ENCODE measurements around the gene PEX14. TPM values are rescaled to one million over a fixed set of nuclear protein-coding genes. Genes with fewer than 3 reads are reported as not detected.
A peak's percentile ranks its signal among the peaks of the same experiment; 100 is the strongest.

Gene PEX14
- total and polyA plus RNA-seq, 9 of the 15 experiments (the other 6 are each of a cell fraction or from before 2014, with no cell fraction given): 2.6 to 45.7 (median 22.7) TPM

GRCh38 chr1:10510520-10511493, 36.1 kb downstream of the PEX14 start (continued):
- TF ChIP-seq E2F6 (IDR thresholded peaks at IDR 0.05; ENCODE audit: borderline replicate concordance in 1 of 2, extremely low read depth in 1 of 2, insufficient read depth in 1 of 2, insufficient read length in 1 of 2, low read depth in 1 of 2, low read length in 1 of 2, poor library complexity in 1 of 2, severe bottlenecking in 1 of 2) (no peak), HDAC3 (IDR thresholded peaks at IDR 0.05; ENCODE audit: borderline replicate concordance, partially characterized antibody) (peak; percentile 61), GTF2F1 (IDR thresholded peaks at IDR 0.05; ENCODE audit: low read depth, low read length) (no peak), SMARCA4 (IDR thresholded peaks at IDR 0.05) (peak; percentile 98), E4F1 (CRISPR knock-in tag; IDR thresholded peaks at IDR 0.05; ENCODE audit: borderline replicate concordance) (no peak), TAL1 (IDR thresholded peaks at IDR 0.05) (peak; percentile 70), NFATC3 (IDR thresholded peaks at IDR 0.05) (0 out of 2 replicates have a peak, but pooled peaks have one; percentile 67), CBFA2T3 (IDR thresholded peaks at IDR 0.05) (peak; percentile 90), POLR2AphosphoS5 (IDR thresholded peaks at IDR 0.05; ENCODE audit: control insufficient read depth, insufficient read depth, low read depth, low read length) (peak; percentile 73; the same call in 1 of the 2 replicates), TSC22D4 (tag; IDR thresholded peaks at IDR 0.05) (no peak)
- TF ChIP-seq, protein P1, sequence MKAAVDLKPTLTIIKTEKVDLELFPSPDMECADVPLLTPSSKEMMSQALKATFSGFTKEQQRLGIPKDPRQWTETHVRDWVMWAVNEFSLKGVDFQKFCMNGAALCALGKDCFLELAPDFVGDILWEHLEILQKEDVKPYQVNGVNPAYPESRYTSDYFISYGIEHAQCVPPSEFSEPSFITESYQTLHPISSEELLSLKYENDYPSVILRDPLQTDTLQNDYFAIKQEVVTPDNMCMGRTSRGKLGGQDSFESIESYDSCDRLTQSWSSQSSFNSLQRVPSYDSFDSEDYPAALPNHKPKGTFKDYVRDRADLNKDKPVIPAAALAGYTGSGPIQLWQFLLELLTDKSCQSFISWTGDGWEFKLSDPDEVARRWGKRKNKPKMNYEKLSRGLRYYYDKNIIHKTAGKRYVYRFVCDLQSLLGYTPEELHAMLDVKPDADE (conservative IDR thresholded peaks at IDR 0.05; ENCODE audit: control insufficient read depth, low read depth, low read length): peak; percentile 94
- TF ChIP-seq, protein P2, sequence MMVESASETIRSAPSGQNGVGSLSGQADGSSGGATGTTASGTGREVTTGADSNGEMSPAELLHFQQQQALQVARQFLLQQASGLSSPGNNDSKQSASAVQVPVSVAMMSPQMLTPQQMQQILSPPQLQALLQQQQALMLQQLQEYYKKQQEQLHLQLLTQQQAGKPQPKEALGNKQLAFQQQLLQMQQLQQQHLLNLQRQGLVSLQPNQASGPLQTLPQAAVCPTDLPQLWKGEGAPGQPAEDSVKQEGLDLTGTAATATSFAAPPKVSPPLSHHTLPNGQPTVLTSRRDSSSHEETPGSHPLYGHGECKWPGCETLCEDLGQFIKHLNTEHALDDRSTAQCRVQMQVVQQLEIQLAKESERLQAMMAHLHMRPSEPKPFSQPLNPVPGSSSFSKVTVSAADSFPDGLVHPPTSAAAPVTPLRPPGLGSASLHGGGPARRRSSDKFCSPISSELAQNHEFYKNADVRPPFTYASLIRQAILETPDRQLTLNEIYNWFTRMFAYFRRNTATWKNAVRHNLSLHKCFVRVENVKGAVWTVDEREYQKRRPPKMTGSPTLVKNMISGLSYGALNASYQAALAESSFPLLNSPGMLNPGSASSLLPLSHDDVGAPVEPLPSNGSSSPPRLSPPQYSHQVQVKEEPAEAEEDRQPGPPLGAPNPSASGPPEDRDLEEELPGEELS (CRISPR knock-in tag; IDR thresholded peaks at IDR 0.05; ENCODE audit: borderline replicate concordance): 0 out of 2 replicates have a peak, but pooled peaks have one; percentile 34
- TF ChIP-seq, protein P3, sequence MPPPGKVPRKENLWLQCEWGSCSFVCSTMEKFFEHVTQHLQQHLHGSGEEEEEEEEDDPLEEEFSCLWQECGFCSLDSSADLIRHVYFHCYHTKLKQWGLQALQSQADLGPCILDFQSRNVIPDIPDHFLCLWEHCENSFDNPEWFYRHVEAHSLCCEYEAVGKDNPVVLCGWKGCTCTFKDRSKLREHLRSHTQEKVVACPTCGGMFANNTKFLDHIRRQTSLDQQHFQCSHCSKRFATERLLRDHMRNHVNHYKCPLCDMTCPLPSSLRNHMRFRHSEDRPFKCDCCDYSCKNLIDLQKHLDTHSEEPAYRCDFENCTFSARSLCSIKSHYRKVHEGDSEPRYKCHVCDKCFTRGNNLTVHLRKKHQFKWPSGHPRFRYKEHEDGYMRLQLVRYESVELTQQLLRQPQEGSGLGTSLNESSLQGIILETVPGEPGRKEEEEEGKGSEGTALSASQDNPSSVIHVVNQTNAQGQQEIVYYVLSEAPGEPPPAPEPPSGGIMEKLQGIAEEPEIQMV (tag; conservative IDR thresholded peaks at IDR 0.05; ENCODE audit: low read depth): 0 out of 2 replicates have a peak, but pooled peaks have one; percentile 27
- TF ChIP-seq, protein P4, sequence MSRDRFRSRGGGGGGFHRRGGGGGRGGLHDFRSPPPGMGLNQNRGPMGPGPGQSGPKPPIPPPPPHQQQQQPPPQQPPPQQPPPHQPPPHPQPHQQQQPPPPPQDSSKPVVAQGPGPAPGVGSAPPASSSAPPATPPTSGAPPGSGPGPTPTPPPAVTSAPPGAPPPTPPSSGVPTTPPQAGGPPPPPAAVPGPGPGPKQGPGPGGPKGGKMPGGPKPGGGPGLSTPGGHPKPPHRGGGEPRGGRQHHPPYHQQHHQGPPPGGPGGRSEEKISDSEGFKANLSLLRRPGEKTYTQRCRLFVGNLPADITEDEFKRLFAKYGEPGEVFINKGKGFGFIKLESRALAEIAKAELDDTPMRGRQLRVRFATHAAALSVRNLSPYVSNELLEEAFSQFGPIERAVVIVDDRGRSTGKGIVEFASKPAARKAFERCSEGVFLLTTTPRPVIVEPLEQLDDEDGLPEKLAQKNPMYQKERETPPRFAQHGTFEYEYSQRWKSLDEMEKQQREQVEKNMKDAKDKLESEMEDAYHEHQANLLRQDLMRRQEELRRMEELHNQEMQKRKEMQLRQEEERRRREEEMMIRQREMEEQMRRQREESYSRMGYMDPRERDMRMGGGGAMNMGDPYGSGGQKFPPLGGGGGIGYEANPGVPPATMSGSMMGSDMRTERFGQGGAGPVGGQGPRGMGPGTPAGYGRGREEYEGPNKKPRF (IDR thresholded peaks at IDR 0.05; ENCODE audit: low read depth, low read length): no peak
